Right renal pelvis (tissue), 4 donors: ENCODE measurements around the gene UNK. TPM values are rescaled to one million over a fixed set of nuclear protein-coding genes. Genes with fewer than 3 reads are reported as not detected.
"Not testable (repeated sequence)": the region's sequence is repeated elsewhere in the genome, so short reads cannot be mapped to it uniquely, and the experiment has no call there.

Experiments used
- DNase-seq, 4 donors: peaks; one replicate each; pipeline ENCODE4 v3.0.0-alpha.2; 2013; ENCODE audit warnings: low read depth in 4 of 4, low spot score in 3 of 4, missing footprints in 1 of 4
- polyA plus RNA-seq, 4 donors: library from polyadenylated mRNA; unstranded; fragments of 120-200 nt; gene quantifications; one replicate each; pipeline ENCODE4 v1.2.1, GENCODE V29; 2013; ENCODE audit not compliant: insufficient read length in 4 of 4

UNK gene
- polyA plus RNA-seq, 4 donors = 34.5 to 39.2 (median 35.8) TPM

GRCh38 chr17:75791254-75791653, 6.6 kb downstream of the UNK start:
- no peak for DNase-seq

GRCh38 chr17:75793460-75793859, 8.9 kb downstream of the UNK start:
- DNase-seq = no peak

DNA sequence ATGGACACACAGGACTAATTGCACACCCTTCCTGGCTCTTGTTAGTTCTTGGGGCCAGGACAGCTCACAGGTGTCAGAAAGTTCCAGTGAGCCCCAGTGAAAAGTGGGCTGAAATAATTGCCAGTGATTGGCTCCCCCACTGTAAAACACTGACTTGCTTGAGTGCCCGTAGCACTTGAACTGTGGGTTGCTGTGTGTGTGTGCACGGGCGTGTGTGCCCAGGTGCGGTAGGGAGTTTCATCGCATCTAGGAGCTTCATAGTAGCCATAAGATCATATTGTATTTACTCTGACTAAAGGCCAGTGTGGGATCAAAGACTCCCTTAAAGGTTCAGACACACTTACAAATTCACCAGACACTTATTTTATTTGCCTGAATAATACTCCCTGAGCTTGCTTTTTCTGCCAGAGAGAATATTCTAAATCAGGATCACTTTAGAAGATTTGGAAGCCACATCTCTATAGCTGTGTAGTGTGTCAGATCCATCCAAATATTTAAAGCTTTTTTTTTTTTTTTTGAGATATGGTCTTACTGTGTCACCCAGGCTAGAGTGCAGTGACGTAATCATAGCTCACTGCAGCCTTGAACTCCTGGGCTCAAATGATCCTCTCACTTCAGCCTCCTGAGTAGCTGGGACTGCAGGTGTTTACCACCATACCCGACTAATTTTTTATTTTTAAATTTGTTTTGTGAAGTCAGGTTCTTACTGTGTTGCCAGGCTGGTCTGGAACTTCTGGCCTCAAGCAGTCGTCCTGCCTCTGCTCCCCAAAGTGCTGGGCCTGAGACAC, 11.4 kb downstream of the UNK start:
- DNase-seq = no peak

DNA sequence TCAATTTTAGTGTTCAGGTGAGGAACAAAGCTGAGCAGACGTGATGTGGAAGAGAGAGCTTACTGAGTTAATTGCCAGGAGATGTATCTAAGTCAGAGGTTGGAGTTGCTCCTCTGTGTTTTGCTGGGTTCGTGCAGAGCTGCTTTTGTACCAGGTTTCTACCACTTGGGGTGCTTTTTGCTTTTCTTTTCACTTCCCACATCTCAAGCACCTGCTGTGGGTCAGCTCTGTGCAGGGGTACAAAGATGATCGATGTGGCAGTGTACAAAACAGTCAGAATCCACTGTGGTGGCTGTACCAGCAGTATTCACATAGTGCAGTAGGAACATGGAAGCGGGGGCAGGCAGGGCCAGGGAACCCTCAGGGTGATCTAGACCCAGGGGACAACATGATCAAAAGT, 14.8 kb downstream of the UNK start:
- no peak for DNase-seq

DNA sequence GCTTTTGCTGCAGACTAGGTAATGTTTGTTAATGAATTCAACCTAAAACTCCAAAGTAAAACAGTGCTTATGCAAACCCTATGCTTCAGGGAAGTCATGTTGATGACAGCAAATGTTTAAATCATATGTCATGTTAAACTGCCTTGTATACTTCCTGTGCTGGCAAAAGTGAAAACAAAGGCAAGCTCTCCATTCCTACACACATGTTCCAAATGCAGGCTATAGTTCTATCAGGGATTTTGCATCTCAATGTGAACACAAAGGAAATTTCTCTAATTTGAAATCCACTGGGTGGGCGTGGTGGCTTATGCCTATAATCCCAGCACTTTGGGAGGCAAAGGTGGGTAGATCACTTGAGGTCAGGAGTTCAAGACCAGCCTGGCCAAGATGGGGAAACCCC, 19.3 kb downstream of the UNK start:
- no peak for DNase-seq

DNA sequence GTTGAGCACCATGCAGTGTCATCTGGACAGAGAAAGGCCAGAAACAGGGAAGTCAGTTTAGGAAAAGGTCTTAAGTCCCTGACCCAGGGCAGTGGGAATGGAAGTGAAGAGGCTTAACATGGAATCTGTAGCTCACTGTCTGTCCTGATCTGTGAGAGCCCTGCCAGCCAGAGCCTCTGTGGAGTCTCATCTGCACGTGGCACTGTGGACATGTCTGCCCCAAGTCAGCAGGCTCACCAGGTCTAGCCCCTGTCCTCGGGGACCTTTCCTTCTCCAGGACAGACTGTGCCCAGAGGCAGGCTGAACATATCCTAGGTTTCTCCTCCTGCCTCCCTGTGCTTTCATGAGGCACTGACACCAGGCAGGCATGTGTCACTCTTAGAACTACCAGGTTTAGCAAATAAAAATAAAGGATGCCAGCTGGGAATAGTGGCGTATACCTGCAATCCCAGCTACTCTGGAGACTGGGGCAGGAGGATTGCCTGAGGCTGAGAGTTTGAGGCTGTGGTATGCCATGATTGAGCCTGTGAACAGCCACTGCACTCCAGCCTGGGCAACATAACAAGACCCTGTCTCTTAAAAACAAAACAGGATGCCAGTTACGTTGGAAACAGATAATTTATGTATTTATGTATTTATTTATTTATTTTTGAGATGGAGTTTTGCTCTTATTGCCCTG, 22.4 kb downstream of the UNK start:
- no peak for DNase-seq

GRCh38 chr17:75807861-75808260, 23.3 kb downstream of the UNK start:
- DNase-seq = no peak

GRCh38 chr17:75808549-75808904, 23.9 kb downstream of the UNK start:
- no peak for DNase-seq

DNA sequence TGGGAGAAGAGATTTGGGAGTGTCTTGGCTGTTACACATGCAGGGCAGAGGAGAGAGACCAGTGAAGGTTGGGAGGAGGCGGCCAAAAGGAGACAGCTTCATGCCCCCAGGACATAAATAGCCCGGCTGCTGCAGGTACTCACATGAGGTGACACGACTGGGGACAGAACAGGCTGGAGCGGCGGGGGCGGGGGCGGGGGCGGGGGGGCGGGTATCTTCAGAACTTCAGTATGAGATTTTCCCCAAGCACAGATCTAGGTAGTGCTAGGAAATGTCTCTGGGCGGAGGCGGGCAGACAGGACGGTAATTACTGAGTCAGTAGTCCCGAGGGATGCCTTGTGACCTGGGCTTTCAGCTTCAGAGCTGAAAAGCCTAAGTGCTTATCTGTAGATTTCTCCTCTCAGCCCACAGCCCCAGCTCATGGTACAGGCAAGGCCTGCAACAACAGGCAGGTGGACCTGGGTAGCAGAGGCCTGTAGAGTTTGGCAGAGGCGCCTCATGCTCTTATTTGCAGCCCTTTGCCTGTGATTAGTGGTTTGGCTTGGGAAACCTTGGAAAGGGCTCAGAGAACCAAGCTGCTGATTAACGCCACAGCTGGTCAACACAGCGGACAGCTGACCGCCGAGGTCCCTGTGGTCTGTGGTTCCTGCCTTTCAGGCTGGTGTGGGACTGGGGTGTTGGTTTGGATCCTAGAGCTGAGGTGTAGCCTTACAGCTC, 24.5 kb downstream of the UNK start:
- DNase-seq = no peak

GRCh38 chr17:75809631-75810111, 25.1 kb downstream of the UNK start:
- no peak for DNase-seq

DNA sequence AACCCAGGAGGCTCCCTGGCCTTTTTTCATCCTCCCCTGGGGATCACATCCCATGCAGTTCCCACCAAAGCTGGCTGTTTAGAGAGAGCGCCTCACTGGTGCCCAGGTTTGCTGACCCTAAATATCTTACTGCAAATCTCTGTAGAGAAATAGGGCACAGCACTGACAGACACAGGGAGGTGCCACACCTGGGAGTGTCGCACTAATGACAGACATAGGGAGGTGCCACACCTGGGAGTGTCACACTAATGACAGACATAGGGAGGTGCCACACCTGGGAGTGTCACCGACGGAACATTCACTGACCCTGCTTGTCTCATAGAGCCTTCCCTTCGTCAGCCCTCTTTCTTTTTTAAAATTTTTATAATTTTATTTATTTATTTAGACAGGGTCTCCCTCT, 25.6 kb downstream of the UNK start:
- DNase-seq = no peak

- DNase-seq = not testable (repeated sequence)
Measured at GRCh38 chr17:75810756-75811155, 26.1 kb downstream of the UNK start.

DNA sequence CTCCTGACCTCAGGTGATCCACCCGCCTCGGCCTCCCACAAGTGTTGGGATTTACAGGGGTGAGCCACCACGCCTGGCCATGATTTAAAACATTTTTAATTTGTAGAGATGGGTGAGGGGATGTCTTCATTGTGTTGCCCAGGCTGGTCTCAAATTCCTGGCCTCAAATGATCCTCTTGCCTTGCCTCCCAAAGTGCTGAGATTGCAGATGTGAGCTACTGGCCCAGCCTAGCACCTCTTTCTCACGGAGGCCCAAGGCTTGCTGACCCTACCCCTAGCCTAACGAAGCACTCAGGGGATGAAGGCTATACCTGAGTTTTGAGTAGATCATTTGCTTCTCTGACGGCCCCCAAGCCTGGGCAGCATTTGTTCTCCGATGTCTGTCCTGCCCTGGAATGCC, 26.6 kb downstream of the UNK start:
- DNase-seq = no peak

- DNase-seq = no peak
Measured at GRCh38 chr17:75812096-75813013, 27.7 kb downstream of the UNK start.

DNA sequence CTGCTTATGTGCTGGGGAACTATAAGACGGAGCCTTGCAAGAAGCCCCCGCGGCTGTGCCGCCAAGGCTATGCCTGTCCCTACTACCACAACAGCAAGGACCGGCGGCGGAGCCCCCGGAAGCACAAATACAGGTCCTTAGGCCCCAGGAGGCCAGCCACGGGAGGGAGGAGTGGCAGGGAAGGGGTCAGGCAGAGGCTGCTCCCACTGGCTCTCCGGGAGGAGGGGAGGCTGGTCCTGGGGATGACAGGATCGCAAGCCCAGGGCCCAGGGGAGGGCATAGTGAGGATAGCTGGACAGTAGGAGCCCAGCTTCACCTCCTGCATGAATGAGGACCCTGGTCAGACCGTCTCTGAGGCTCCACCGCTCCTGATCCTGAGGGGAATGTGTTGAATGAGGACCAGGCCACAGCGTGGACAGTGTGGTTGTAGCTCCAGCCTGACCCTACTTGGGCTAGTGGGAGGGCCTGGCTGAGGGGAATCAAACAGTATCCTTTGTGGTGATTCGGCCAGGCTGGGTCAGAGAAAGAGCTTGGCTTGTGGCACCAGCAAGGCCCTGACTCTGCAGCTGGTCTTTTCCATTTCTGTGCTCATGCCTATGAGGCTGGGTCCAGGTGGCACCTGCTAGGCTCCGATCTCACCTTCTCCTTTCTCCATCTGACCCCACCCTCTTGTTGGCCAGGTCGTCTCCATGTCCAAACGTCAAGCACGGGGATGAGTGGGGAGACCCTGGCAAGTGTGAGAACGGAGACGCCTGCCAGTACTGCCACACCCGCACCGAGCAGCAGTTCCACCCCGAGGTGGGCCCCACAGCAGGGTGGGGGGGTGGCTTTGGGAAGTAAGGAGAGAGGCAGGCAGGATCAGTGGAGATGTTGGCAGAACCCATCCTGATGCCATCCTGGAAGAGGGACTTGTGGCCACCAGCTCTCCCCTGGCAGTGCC, 28.7 kb downstream of the UNK start:
- DNase-seq = no peak

GRCh38 chr17:75814021-75814395, 29.4 kb downstream of the UNK start:
- DNase-seq = no peak

DNA sequence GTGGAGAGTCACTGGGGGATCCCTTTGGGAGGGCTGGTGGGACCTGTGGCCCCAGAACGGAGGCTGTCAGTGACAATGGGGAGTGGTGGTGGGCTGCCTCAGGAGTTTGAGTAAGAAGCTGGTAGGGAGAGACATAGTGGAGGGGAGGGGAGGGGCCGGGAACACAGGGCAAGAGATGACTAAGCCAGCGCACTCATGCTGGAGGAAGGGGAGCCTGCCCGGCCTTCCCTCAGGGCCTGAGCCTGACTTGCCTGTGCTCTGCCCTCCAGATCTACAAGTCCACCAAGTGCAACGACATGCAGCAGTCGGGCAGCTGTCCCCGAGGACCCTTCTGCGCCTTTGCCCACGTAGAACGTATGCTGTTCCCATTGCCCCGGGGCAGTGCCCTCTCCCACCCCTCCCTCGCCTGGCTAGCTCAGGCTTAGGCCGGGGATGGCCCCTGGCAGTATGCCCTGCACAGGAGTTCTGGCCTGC, 30.3 kb downstream of the UNK start:
- no peak for DNase-seq

GRCh38 chr17:75815399-75815798, 30.8 kb downstream of the UNK start:
- DNase-seq = no peak

- no peak for DNase-seq
Measured at GRCh38 chr17:75816693-75817092, 32.1 kb downstream of the UNK start.
